T-cell (primary cell): ENCODE results near the gene RALGAPA2. TPM values are rescaled to one million over a fixed set of nuclear protein-coding genes. Genes with fewer than 3 reads are reported as not detected.

ENCODE experiments used
- ATAC-seq, 4 experiments: fragments of 200-7000 bp in 3 of 4; fragments of 150-1000 bp in 1 of 4; cut with Tn5 transposase; replicated peaks in 1 of 4; 1 replicate in 3 of 4; 2 replicates in 1 of 4; pipeline ENCODE4 v1.10.0; 2021; ENCODE audit warnings: moderate library complexity in 3 of 4, mild to moderate bottlenecking in 2 of 4, moderate number of reproducible peaks in 1 of 4
- CTCF ChIA-PET, 2 donors: fragments of 300-600 bp; sonication (Branson Sonifier 250); formaldehyde crosslinking; loops; one replicate each; lab custom pipeline; 2022; ENCODE audit warnings: antibody characterized with exemption in 2 of 2; lab: Charles Lee
- POLR2A ChIA-PET, 2 donors: fragments of 300-600 bp; sonication (Branson Sonifier 250); formaldehyde crosslinking; loops; one replicate each; lab custom pipeline; 2022; ENCODE audit warnings: antibody characterized with exemption in 2 of 2; lab: Charles Lee
- DNase-seq, 35 experiments: peaks; one replicate each; pipeline versions ENCODE4 v3.0.0 to v3.0.0-alpha.2; 2013 to 2023
- H3K27ac ChIP-seq: one replicate; pipeline ENCODE4 v1.5.1; 2013; ENCODE audit warnings: low read length
- H3K27me3 ChIP-seq, 2 experiments: replicated peaks in 1 of 2; 1 replicate in 1 of 2; 2 replicates in 1 of 2; pipeline versions ENCODE4 v1.6.1 to v1.7.0; 2013; ENCODE audit warnings: low read length in 1 of 2, mixed read lengths in 1 of 2; ENCODE audit not compliant: control insufficient read depth in 2 of 2, insufficient read depth in 2 of 2; ENCODE audit errors: extremely low read depth in 1 of 2
- H3K36me3 ChIP-seq, 2 donors: 1 replicate in 1 of 2; 2 replicates in 1 of 2; pipeline versions ENCODE4 v1.6.1 to v1.7.0; 2013; ENCODE audit warnings: low read length in 1 of 2; ENCODE audit not compliant: control insufficient read depth in 2 of 2, insufficient read depth in 1 of 2; ENCODE audit errors: extremely low read depth in 1 of 2
- H3K4me1 ChIP-seq, 2 experiments: 1 replicate in 1 of 2; 2 replicates in 1 of 2; pipeline versions ENCODE4 v1.6.1 to v1.7.0; 2013; ENCODE audit warnings: low read length in 2 of 2, mixed read lengths in 1 of 2; ENCODE audit not compliant: insufficient read depth in 2 of 2, control insufficient read depth in 1 of 2; ENCODE audit errors: extremely low read depth in 1 of 2
- H3K4me3 ChIP-seq, 2 donors: 1 replicate in 1 of 2; 2 replicates in 1 of 2; pipeline versions ENCODE4 v1.5.1 to v1.7.0; 2013; ENCODE audit warnings: mild to moderate bottlenecking in 2 of 2, low read length in 1 of 2, moderate library complexity in 1 of 2; ENCODE audit not compliant: control insufficient read depth in 1 of 2; ENCODE audit errors: extremely low read depth in 1 of 2
- H3K9me3 ChIP-seq: 2 replicates; pipeline ENCODE4 v1.7.0; 2013
- H3K27ac Mint-ChIP-seq, 2 donors: one replicate each; pipeline ENCODE4 v1.8.0; 2020 to 2021; ENCODE audit warnings: mild to moderate bottlenecking in 2 of 2, mixed read lengths in 2 of 2
- H3K27me3 Mint-ChIP-seq, 2 donors: one replicate each; pipeline ENCODE4 v1.8.0; 2021 to 2022; ENCODE audit warnings: mixed read lengths in 2 of 2
- H3K36me3 Mint-ChIP-seq: one replicate; pipeline ENCODE4 v1.8.0; 2021; ENCODE audit warnings: mixed read lengths
- H3K4me1 Mint-ChIP-seq, 3 donors: one replicate each; pipeline ENCODE4 v1.8.0; 2020 to 2022; ENCODE audit warnings: mixed read lengths in 3 of 3, mild to moderate bottlenecking in 1 of 3
- H3K4me3 Mint-ChIP-seq, 3 donors: one replicate each; pipeline ENCODE4 v1.8.0; 2020 to 2022; ENCODE audit warnings: mild to moderate bottlenecking in 3 of 3, mixed read lengths in 3 of 3, moderate library complexity in 3 of 3
- H3K9me3 Mint-ChIP-seq, 3 donors: one replicate each; pipeline ENCODE4 v1.8.0; 2020 to 2022; ENCODE audit warnings: mixed read lengths in 3 of 3
- WGBS: methylation state at CpG from one replicate; pipeline ENCODE4 v1.1.5; 2013; ENCODE audit warnings: missing lambda C conversion rate; ENCODE audit not compliant: insufficient coverage; 5-methylcytosine and 5-hydroxymethylcytosine counted together
- total RNA-seq, 35 experiments: library from RNA in 6 of 35; stranded (reverse) in 6 of 35; fragments of 120-200 nt in 1 of 35; gene quantifications; one replicate each; pipeline versions ENCODE4 v1.2.1 to v1.2.4 and lab custom pipeline; 2013 to 2026

RALGAPA2 gene
- total RNA-seq, 5 donors from 2014 or later (not counting 1 experiment from before 2014, with no cell fraction given) = 28.0 to 36.1 (median 31.7) TPM

DNA sequence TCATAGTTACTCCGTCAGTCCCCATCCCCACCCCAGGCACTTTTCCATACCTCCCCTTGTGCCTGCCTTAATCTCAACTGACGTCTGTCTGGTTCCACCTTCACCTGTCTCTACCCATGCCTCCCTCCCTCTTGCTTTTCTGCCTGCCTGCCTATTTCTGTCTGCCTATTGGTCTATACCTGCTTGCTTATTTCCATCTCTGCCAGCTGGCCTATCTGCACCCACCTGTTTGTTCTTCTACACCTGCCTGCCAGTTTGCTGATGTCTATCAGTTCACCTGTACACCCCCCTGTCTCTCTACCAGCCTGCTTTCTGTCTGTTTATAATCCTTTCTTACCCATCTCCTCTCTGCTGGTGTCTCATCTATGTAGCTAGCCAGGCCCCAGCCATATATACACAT is 87.5 kb downstream of the RALGAPA2 start:
- DNase-seq (no peak), ATAC-seq (no peak)
- Histone ChIP-seq H3K27me3 (no peaks in the 10 kb centered on the region), H3K27ac (no peak overlapping the region), H3K4me1 (no peaks in the 10 kb centered on the region), H3K9me3 (no peaks in the 10 kb centered on the region), H3K4me3 (no peak overlapping the region), H3K36me3 (peaks cover 7 to 26% of the 10 kb centered on the region in 2 donors)
- Mint-ChIP-seq H3K9me3 (no peaks in the 10 kb centered on the region), H3K27me3 (no peaks in the 10 kb centered on the region), H3K27ac (no peak overlapping the region), H3K4me3 (no peak overlapping the region), H3K36me3 (peaks cover 56% of the 10 kb centered on the region), H3K4me1 (no peaks in the 10 kb centered on the region)
- ChIA-PET CTCF (no interaction called here), POLR2A (no interaction called here)
- 92% methylated on average over 1 of the region's 2 CpGs for WGBS

DNA sequence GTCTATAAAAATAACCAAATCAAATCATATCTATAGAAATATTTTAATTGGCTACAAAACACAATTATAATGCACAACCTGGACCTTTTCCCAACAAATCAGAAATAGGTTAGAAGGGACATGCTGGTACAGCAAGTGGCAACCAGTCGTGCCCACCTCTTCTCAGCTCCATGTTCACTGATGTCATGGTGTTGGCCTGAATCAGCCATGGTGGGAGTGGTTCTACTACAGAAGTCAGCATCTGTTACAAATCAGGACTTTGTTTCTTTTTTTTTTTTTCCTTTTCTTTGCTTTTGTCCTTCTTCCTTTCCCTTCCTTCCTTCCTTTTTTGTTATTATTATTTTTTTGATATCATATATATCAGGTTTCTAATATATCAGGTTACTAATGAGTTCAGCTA is 91.2 kb downstream of the RALGAPA2 start:
- no CpG with 5 or more reads among the region's 1 CpG for WGBS
- no peak overlapping the region for H3K4me3 Mint-ChIP-seq
- no peaks in the 10 kb centered on the region for H3K9me3 Mint-ChIP-seq
- H3K4me1 ChIP-seq = no peaks in the 10 kb centered on the region
- no peaks in the 10 kb centered on the region for H3K9me3 ChIP-seq
- H3K27ac Mint-ChIP-seq = no peak overlapping the region
- H3K4me1 Mint-ChIP-seq = no peaks in the 10 kb centered on the region
- no peak overlapping the region for H3K27ac ChIP-seq
- POLR2A ChIA-PET = no interaction called here
- no peak for ATAC-seq
- H3K4me3 ChIP-seq = no peak overlapping the region
- H3K27me3 ChIP-seq = no peaks in the 10 kb centered on the region
- H3K36me3 Mint-ChIP-seq = peaks cover 49% of the 10 kb centered on the region
- H3K27me3 Mint-ChIP-seq = no peaks in the 10 kb centered on the region
- peaks cover 7 to 24% of the 10 kb centered on the region in 2 donors for H3K36me3 ChIP-seq
- DNase-seq = no peak
- CTCF ChIA-PET = no interaction called here

DNA sequence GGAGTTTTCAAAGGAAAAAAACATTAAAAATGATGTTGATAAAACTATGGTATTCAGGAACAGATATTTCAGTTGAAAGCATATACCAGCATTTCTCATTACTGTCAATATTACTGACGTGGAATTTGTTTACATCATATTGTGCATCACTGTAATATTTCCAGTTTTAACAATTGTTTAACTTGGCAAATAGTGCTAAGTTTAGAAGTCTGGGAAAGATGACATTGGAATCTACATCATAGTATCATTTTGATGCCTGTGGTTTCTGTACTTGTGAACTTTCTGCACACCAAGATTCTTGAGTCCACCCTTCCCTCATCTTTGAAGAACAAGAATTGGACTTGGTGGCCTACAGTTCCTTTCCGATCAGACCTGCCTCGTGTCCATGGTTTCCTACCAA is 98.1 kb downstream of the RALGAPA2 start:
- peaks cover 10 to 22% of the 10 kb centered on the region in 2 donors for H3K36me3 ChIP-seq
- ATAC-seq (no peak), DNase-seq (no peak)
- WGBS = 94% methylated on average over 2 of the region's 3 CpGs
- H3K27me3 Mint-ChIP-seq = no peaks in the 10 kb centered on the region
- no peaks in the 10 kb centered on the region for H3K9me3 Mint-ChIP-seq
- H3K27ac Mint-ChIP-seq = no peak overlapping the region
- no peaks in the 10 kb centered on the region for H3K27me3 ChIP-seq
- CTCF ChIA-PET = no interaction called here
- H3K4me3 Mint-ChIP-seq = no peak overlapping the region
- no peak overlapping the region for H3K27ac ChIP-seq
- POLR2A ChIA-PET = no interaction called here
- H3K4me3 ChIP-seq = no peak overlapping the region
- no peaks in the 10 kb centered on the region for H3K9me3 ChIP-seq
- H3K4me1 ChIP-seq = no peaks in the 10 kb centered on the region
- no peaks in the 10 kb centered on the region for H3K4me1 Mint-ChIP-seq
- peaks cover 65% of the 10 kb centered on the region for H3K36me3 Mint-ChIP-seq

DNA sequence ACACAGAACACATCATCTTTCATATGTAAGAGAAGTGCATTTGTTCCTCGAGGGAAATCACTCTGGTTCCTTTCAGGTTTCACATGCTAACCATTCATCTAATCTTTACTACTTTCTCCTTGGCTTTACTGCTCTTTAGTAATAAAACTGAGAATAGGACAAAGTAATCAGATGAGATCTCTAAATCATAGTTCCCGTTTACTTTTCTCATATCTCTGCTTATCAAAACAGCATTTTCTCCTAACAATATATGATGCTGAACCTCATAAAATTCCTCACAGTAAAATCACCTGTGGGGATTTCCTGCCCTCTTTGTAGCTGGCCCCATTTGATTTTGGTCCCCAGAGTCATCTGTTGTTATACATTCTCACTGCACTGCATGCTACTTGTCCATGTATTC is 100.2 kb downstream of the RALGAPA2 start:
- CTCF ChIA-PET = no interaction called here
- ATAC-seq = no peak
- H3K27ac ChIP-seq = no peak overlapping the region
- Mint-ChIP-seq H3K4me1 (no peaks in the 10 kb centered on the region), H3K27ac (no peak overlapping the region), H3K9me3 (no peaks in the 10 kb centered on the region), H3K4me3 (no peak overlapping the region), H3K36me3 (peaks cover 65% of the 10 kb centered on the region), H3K27me3 (no peaks in the 10 kb centered on the region)
- peaks cover 10 to 17% of the 10 kb centered on the region in 2 donors for H3K36me3 ChIP-seq
- no peaks in the 10 kb centered on the region for H3K9me3 ChIP-seq
- no peaks in the 10 kb centered on the region for H3K4me1 ChIP-seq
- no peak for DNase-seq
- POLR2A ChIA-PET = no interaction called here
- H3K27me3 ChIP-seq = no peaks in the 10 kb centered on the region
- no CpG with 5 or more reads among the region's 2 CpGs for WGBS
- H3K4me3 ChIP-seq = no peak overlapping the region

DNA sequence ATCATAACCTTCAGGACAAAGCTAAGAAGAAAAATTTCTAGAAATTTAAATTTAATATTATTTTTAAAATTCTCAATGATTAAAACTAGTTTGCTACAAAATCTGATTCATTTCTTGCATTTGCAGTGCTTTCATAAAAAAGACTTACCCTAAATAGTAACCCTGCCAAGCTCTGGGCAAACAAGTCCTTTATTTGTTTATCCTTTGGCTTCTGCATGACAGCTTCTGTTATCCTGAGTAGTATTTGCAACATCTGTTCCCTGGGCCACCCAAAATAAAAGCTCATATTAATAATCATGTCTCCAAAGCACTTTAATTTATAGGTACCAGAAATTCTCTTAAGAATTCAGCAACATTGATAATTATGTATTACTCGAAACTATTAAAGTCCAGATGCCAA is 101.3 kb downstream of the RALGAPA2 start:
- CTCF ChIA-PET = no interaction called here

DNA sequence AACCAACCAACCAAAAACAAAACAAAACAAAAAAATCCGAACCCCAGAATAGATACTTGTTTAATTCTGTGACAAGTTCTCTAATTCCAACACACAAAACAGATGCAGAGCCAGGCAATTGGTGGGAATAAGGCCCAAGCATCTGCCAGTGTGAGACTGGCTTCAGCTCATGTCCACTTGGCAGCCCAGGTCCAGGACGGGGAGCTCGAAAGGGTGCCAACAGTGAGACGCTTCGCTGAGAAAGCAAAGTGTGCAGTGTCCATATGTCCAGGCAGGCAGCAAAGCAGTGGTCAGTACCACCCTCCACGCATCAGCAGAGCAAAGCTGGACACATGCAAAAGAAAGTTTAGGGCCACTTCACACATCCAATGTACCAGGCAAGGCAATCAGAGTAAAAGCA is 102.9 kb downstream of the RALGAPA2 start:
- Histone ChIP-seq H3K4me1 (no peaks in the 10 kb centered on the region), H3K27ac (no peak overlapping the region), H3K36me3 (peaks cover 7 to 8% of the 10 kb centered on the region in 2 donors), H3K4me3 (no peak overlapping the region), H3K9me3 (no peaks in the 10 kb centered on the region), H3K27me3 (no peaks in the 10 kb centered on the region)
- ChIA-PET CTCF (no interaction called here), POLR2A (no interaction called here)
- no peak for DNase-seq
- H3K4me1 Mint-ChIP-seq = peaks cover 0 to 7% (median 0%) of the 10 kb centered on the region in 3 donors
- no peak overlapping the region for H3K27ac Mint-ChIP-seq
- WGBS = 100% methylated on average over 4 of the region's 6 CpGs
- no peak overlapping the region for H3K4me3 Mint-ChIP-seq
- H3K36me3 Mint-ChIP-seq = peaks cover 75% of the 10 kb centered on the region
- H3K27me3 Mint-ChIP-seq = no peaks in the 10 kb centered on the region
- no peaks in the 10 kb centered on the region for H3K9me3 Mint-ChIP-seq
- no peak for ATAC-seq

More for the DNA sequence above, 101.3 kb downstream of the RALGAPA2 start:
- no peak for ATAC-seq
- H3K4me3 ChIP-seq = no peak overlapping the region
- H3K27ac ChIP-seq = no peak overlapping the region
- POLR2A ChIA-PET = interaction anchor here in 1 of 2 donors (0.7 kb wide), 1 partner anchor 104 kb away, joined by 4 read pairs; no protein-coding TSS in a partner anchor
- no peak for DNase-seq
- H3K9me3 ChIP-seq = no peaks in the 10 kb centered on the region
- peaks cover 66% of the 10 kb centered on the region for H3K36me3 Mint-ChIP-seq
- H3K9me3 Mint-ChIP-seq = no peaks in the 10 kb centered on the region
- peaks cover 0 to under 1% (median 0%) of the 10 kb centered on the region in 3 donors for H3K4me1 Mint-ChIP-seq
- peaks cover 7 to 14% of the 10 kb centered on the region in 2 donors for H3K36me3 ChIP-seq
- H3K27me3 ChIP-seq = no peaks in the 10 kb centered on the region
- no peak overlapping the region for H3K27ac Mint-ChIP-seq
- H3K4me3 Mint-ChIP-seq = no peak overlapping the region
- no peaks in the 10 kb centered on the region for H3K4me1 ChIP-seq
- WGBS = no CpG with 5 or more reads among the region's 1 CpG
- no peaks in the 10 kb centered on the region for H3K27me3 Mint-ChIP-seq

DNA sequence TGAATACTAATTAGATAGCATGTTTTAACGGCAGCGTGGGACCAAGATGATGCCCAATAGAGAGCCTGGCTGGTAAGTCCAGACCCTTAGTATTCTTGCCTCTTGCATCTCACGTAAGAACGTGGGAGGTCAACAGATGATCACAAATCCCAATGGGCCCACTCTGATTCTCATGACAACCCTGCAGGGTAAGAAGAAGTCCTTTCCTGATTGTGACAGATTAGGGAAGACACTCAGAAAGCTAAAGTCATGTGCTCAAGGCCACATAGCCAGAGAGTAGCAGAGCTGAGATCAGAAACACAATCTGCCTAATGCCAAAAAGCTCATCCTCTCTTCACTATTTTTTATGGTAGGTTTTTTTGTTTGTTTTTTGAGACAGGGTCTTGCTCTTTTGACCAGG is 103.8 kb downstream of the RALGAPA2 start:
- Mint-ChIP-seq H3K27me3 (no peaks in the 10 kb centered on the region), H3K9me3 (no peaks in the 10 kb centered on the region), H3K4me1 (peaks cover 0 to 7% (median 6%) of the 10 kb centered on the region in 3 donors), H3K36me3 (peaks cover 75% of the 10 kb centered on the region), H3K4me3 (no peak overlapping the region), H3K27ac (no peak overlapping the region)
- no peaks in the 10 kb centered on the region for H3K27me3 ChIP-seq
- ChIA-PET POLR2A (no interaction called here), CTCF (no interaction called here)
- H3K9me3 ChIP-seq = no peaks in the 10 kb centered on the region
- no peak overlapping the region for H3K27ac ChIP-seq
- H3K4me1 ChIP-seq = peaks cover 0 to 3% of the 10 kb centered on the region in 2 experiments
- no peak for ATAC-seq
- WGBS = 95% methylated on average over 4 of the region's 4 CpGs
- no peak for DNase-seq
- no peak overlapping the region for H3K4me3 ChIP-seq
- peaks cover 7 to 10% of the 10 kb centered on the region in 2 donors for H3K36me3 ChIP-seq
